GM18498 (cell line): Measurements from ENCODE around the gene MRGPRX3.

Experiments used
- ATAC-seq: cut with Tn5 transposase; IDR thresholded peaks from one replicate; pipeline ENCODE4 v1.9.1; 2021; ENCODE audit warnings: mild to moderate bottlenecking, moderate library complexity; ENCODE audit not compliant: unreplicated experiment

Gene MRGPRX3

GRCh38 chr11:18151581-18151980 is 19.2 kb downstream of the MRGPRX3 start:
- no peak for ATAC-seq

- ATAC-seq, result no peak
Observed at GRCh38 chr11:18168372-18168771, 36.0 kb downstream of the MRGPRX3 start.

- ATAC-seq, result no peak
Observed at GRCh38 chr11:18171377-18172000, 39.1 kb downstream of the MRGPRX3 start.

GRCh38 chr11:18172666-18173065 is 40.3 kb downstream of the MRGPRX3 start, which contains the start of gene MRGPRX4:
MRGPRX4 (plus strand) TSS chr11:18172837; CDS start chr11:18173257, 420 bp downstream.
- ATAC-seq, result no peak

- no peak for ATAC-seq
Observed at GRCh38 chr11:18173225-18173866, 41.0 kb downstream of the MRGPRX3 start.
